Gastrocnemius medialis (tissue), 4 donors: ENCODE data around the gene XPC. TPM values are rescaled to one million over a fixed set of nuclear protein-coding genes. Genes with fewer than 3 reads are reported as not detected.

Experiments
- ATAC-seq, 2 donors: fragments of 150-250 bp; one replicate each; pipeline ENCODE4 v1.9.1; 2016
- DNase-seq, 2 donors: peaks; one replicate each; pipeline ENCODE4 v3.0.0-alpha.2; 2019
- H3K27ac ChIP-seq, 4 donors: fragments of 200-600 bp; sonication (generic); 1 replicate in 1 of 4; 2 replicates in 3 of 4; pipeline ENCODE4 v1.5.1; 2016 to 2018; ENCODE audit warnings: mild to moderate bottlenecking in 2 of 4, moderate library complexity in 1 of 4
- H3K27me3 ChIP-seq, 3 donors: fragments of 200-600 bp; sonication (generic) in 2 of 3; 1 replicate in 1 of 3; 2 replicates in 2 of 3; pipeline versions ENCODE4 v1.5.1 to v1.6.0; 2016 to 2019; ENCODE audit warnings: mild to moderate bottlenecking in 1 of 3, moderate library complexity in 1 of 3
- H3K36me3 ChIP-seq, 2 donors: fragments of 200-600 bp; sonication (generic) in 1 of 2; one replicate each; pipeline ENCODE4 v1.5.1; 2017 to 2018
- H3K4me1 ChIP-seq, 2 donors: fragments of 200-600 bp; sonication (generic) in 1 of 2; one replicate each; pipeline ENCODE4 v1.5.1; 2016 to 2017; ENCODE audit warnings: mild to moderate bottlenecking in 2 of 2
- H3K4me3 ChIP-seq, 4 donors: fragments of 200-600 bp; sonication (generic) in 3 of 4; 1 replicate in 1 of 4; 2 replicates in 3 of 4; pipeline ENCODE4 v1.5.1; 2016 to 2019; ENCODE audit warnings: mild to moderate bottlenecking in 2 of 4
- H3K9me3 ChIP-seq, 3 donors: fragments of 200-600 bp; sonication (generic) in 2 of 3; 1 replicate in 1 of 3; 2 replicates in 2 of 3; pipeline ENCODE4 v1.5.1; 2016 to 2019
- POLR2A ChIP-seq, 2 donors: fragments of 450-650 bp; IDR thresholded peaks; one replicate each; pipeline ENCODE4 v1.6.1; 2017; ENCODE audit warnings: antibody characterized with exemption in 2 of 2, mild to moderate bottlenecking in 2 of 2, moderate library complexity in 2 of 2
- in situ Hi-C, 4 donors: fragments of 200-750 bp; cut with MboI; loops; one replicate each; pipeline versions ENCODE4 v1.15.0 to v1.8.0; 2017; ENCODE audit warnings: low sequenced_read_pairs in 4 of 4
- intact Hi-C: fragments of 100-400 bp; cut with DNase I; formaldehyde crosslinking; loops from one replicate; pipeline ENCODE4 v1.15.1; 2023; ENCODE audit warnings: low total_unique reads
- total RNA-seq, 4 donors: library from RNA; depleted of rRNA; stranded (reverse); fragments of >200 nt; gene quantifications; one replicate each; pipeline versions ENCODE4 v1.1.0 to v1.2.3, GENCODE V29; 2016
- TF ChIP-seq, protein P1 (sequence below), 5 experiments: fragments of 450-650 bp in 3 of 5; fragments of 200-600 bp in 2 of 5; sonication (generic) in 2 of 5; IDR thresholded peaks in 4 of 5; conservative IDR thresholded peaks in 1 of 5; 1 replicate in 4 of 5; 2 replicates in 1 of 5; pipeline ENCODE4 v1.5.1; 2016 to 2019; ENCODE audit warnings: antibody characterized with exemption in 5 of 5, mild to moderate bottlenecking in 3 of 5, moderate library complexity in 3 of 5

Gene XPC
- total RNA-seq, 4 donors from 2014 or later: 22.0 to 30.6 (median 27.0) TPM

DNA sequence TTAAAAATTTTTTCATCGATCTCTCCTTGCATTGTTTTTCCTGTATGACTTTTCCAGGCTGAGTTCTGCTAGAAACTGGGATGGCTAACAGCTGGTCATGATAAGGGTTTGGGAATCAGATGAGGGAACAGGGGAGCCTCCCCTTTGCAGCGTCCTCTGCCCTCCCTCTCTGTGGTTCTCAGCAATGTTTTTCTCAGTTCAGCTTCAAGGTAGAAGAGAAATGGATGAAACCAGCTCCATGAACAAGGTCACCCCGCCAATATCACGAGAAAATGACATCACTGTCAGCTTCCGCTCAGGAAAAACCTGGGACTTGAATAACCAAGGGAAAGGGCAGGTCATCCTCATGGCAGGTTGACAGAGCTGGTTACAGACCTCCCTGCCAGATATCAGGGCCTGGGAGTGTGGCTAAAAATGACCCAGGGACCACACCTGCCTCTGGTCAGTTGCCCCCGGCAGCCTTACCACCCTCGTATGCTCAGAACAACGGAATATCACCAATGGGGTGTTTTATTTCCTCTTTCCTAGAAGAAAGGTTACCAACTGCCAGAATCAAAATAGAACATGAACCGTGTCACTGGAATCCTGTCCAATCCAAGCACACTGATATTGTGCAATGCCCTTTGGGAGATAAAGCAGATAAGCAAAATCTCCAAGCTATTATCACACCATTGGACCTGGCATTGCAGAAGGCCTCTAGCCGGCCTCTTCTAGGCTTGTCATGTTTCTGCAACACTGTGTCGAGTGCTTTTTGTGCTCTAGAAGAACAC is 26.3 kb upstream of the XPC start:
- H3K4me1 ChIP-seq: peaks cover 6 to 23% of the 10 kb centered on the region in 2 donors
- peak; percentile 24 to 63 for DNase-seq
- peak overlapping the region in 2 of 4 donors; percentile 9 to 16 for H3K4me3 ChIP-seq
- peak overlapping the region; percentile 82 to 90 (median 85) for H3K27ac ChIP-seq
- in situ Hi-C loops (loop anchor here (5.0 to 10.0 kb wide), 6 partner anchors 58 to 270 kb away; no protein-coding TSS in a partner anchor), intact Hi-C loops (loop anchor here (1.0 to 10.0 kb wide), 5 partner anchors 26 to 343 kb away; partner anchors contain the start of genes LSM3, SLC6A6 and XPC)
- H3K27me3 ChIP-seq: no peaks in the 10 kb centered on the region
- H3K9me3 ChIP-seq: no peaks in the 10 kb centered on the region
- TF ChIP-seq POLR2A (IDR thresholded peaks at IDR 0.05): no peak
- TF ChIP-seq, protein P1, sequence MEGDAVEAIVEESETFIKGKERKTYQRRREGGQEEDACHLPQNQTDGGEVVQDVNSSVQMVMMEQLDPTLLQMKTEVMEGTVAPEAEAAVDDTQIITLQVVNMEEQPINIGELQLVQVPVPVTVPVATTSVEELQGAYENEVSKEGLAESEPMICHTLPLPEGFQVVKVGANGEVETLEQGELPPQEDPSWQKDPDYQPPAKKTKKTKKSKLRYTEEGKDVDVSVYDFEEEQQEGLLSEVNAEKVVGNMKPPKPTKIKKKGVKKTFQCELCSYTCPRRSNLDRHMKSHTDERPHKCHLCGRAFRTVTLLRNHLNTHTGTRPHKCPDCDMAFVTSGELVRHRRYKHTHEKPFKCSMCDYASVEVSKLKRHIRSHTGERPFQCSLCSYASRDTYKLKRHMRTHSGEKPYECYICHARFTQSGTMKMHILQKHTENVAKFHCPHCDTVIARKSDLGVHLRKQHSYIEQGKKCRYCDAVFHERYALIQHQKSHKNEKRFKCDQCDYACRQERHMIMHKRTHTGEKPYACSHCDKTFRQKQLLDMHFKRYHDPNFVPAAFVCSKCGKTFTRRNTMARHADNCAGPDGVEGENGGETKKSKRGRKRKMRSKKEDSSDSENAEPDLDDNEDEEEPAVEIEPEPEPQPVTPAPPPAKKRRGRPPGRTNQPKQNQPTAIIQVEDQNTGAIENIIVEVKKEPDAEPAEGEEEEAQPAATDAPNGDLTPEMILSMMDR (IDR thresholded peaks at IDR 0.05 in 4 of 5, conservative IDR thresholded peaks at IDR 0.05 in 1 of 5): no peak
- no peaks in the 10 kb centered on the region for H3K36me3 ChIP-seq
- peak; percentile 77 to 79 for ATAC-seq

DNA sequence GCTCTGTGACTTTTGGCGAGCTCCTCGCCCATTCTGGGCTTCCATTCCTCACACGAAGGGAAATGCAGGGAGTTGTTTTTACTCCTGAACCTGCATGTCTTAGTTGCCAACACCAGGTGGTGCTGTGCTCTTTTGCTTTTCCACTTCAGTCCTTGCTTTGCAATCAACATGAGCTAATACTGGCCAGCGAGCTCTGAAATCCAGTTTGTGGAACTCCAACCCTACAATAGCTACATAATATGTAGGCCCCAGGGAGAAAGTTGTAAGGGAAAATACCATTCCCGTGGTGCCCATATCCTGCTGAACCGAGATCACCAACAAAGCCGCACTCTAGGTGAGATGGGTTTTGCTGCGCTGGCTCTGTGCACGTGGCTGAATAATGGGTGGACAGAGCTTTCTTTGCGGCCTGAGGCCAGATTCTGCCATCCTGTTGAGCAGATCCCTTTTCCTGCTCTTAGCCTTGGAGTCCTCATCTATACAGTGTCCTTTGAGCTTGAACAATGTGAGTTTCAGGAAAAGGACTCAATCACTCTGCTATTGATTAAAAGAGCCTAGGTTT is 25.2 kb upstream of the XPC start:
- in situ Hi-C loops: loop anchor here (5.0 to 10.0 kb wide), 6 partner anchors 59 to 271 kb away; no protein-coding TSS in a partner anchor
- DNase-seq: peak; percentile 48 to 75
- TF ChIP-seq POLR2A (IDR thresholded peaks at IDR 0.05): no peak
- TF ChIP-seq, protein P1 (IDR thresholded peaks at IDR 0.05 in 4 of 5, conservative IDR thresholded peaks at IDR 0.05 in 1 of 5): peak; percentile 79 to 93 (median 88)

GRCh38 chr3:14202874-14203520 is 24.6 kb upstream of the XPC start:
- DNase-seq (no peak), ATAC-seq (no peak)
- intact Hi-C loops (loop anchor here (1.0 to 10.0 kb wide), 5 partner anchors 202 to 344 kb away; partner anchors contain the start of gene SLC6A6), in situ Hi-C loops (loop anchor here (5.0 to 10.0 kb wide), 6 partner anchors 59 to 272 kb away; no protein-coding TSS in a partner anchor)
- Histone ChIP-seq H3K4me1 (peaks cover 6 to 23% of the 10 kb centered on the region in 2 donors), H3K27ac (peak overlapping the region in 1 of 4 donors; percentile 85), H3K36me3 (no peaks in the 10 kb centered on the region), H3K27me3 (no peaks in the 10 kb centered on the region), H3K4me3 (no peak overlapping the region), H3K9me3 (no peaks in the 10 kb centered on the region)
- TF ChIP-seq, protein P1 (IDR thresholded peaks at IDR 0.05 in 4 of 5, conservative IDR thresholded peaks at IDR 0.05 in 1 of 5): no peak
- no peak for TF ChIP-seq POLR2A (IDR thresholded peaks at IDR 0.05)

More for the DNA sequence above, 25.2 kb upstream of the XPC start:
- peak overlapping the region; percentile 82 to 90 (median 85) for H3K27ac ChIP-seq
- H3K4me1 ChIP-seq: peaks cover 6 to 23% of the 10 kb centered on the region in 2 donors
- peak; percentile 74 to 80 for ATAC-seq
- no peaks in the 10 kb centered on the region for H3K36me3 ChIP-seq
- H3K4me3 ChIP-seq: no peak overlapping the region
- intact Hi-C loops: loop anchor here (1.0 to 10.0 kb wide), 7 partner anchors 25 to 344 kb away; partner anchors contain the start of genes LSM3, SLC6A6 and XPC
- H3K9me3 ChIP-seq: no peaks in the 10 kb centered on the region
- no peaks in the 10 kb centered on the region for H3K27me3 ChIP-seq

DNA sequence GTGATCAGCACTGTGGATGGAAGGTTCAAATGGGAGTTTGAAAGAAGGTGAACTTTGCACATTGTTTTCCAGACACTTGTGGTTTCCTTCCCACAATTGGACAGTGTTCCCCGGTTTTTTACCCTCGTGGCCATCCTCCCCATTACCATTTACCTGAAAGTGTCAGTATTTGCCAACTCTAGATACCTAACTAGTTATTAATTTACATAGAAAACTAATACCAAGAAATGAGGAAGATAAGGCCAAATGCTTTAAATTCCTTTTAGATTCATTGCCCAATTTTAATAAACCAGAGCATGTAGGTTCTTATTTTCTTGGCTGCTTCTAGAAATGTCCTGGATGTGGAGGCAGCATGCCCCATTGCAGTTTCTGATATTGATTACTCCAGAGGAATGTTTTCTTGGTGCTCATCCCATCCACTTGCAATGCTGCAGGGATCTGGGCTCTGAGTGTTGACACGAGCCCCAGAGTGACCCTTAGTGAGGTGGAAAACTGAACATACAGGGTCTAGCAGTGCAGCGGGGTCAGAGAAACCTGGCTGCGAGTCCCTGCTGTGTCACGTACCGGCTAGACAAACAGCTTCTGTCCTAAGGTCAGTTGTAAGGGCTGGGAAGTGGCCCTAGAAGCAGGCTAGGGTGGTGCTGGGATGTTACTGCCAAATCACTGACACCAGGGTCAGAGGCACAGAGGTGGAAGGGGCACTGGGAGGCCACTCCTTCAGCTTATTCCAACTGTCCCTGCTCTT is 23.7 kb upstream of the XPC start:
- in situ Hi-C loops: loop anchor here (5.0 to 10.0 kb wide), 6 partner anchors 60 to 273 kb away; no protein-coding TSS in a partner anchor
- Histone ChIP-seq H3K36me3 (no peaks in the 10 kb centered on the region), H3K4me1 (peaks cover 6 to 23% of the 10 kb centered on the region in 2 donors), H3K4me3 (no peak overlapping the region), H3K27me3 (no peaks in the 10 kb centered on the region), H3K9me3 (no peaks in the 10 kb centered on the region), H3K27ac (no peak overlapping the region)
- no peak for TF ChIP-seq POLR2A (IDR thresholded peaks at IDR 0.05)
- TF ChIP-seq, protein P1 (IDR thresholded peaks at IDR 0.05 in 4 of 5, conservative IDR thresholded peaks at IDR 0.05 in 1 of 5): no peak
- DNase-seq (no peak), ATAC-seq (no peak)
- intact Hi-C loops: loop anchor here (2.0 to 10.0 kb wide), 4 partner anchors 203 to 345 kb away; partner anchors contain the start of gene SLC6A6
